KMS-11 (cell line): ENCODE measurements around the gene VWA3B.

Experiments
- H2AFZ ChIP-seq: fragments of 200-600 bp; sonication (generic); 2 replicates; pipeline ENCODE4 v1.6.1; 2016; ENCODE audit warnings: antibody characterized with exemption, mixed run types, low read depth
- H3K27ac ChIP-seq: fragments of 200-600 bp; sonication (generic); 2 replicates; pipeline ENCODE4 v1.6.1; 2016; ENCODE audit warnings: mild to moderate bottlenecking, mixed run types
- H3K27me3 ChIP-seq: fragments of 200-600 bp; sonication (generic); 2 replicates; pipeline ENCODE4 v1.6.1; 2017; ENCODE audit warnings: mild to moderate bottlenecking, low read depth, mixed run types, moderate library complexity; ENCODE audit not compliant: insufficient read depth
- H3K36me3 ChIP-seq: fragments of 200-600 bp; sonication (generic); 2 replicates; pipeline ENCODE4 v1.6.1; 2017; ENCODE audit warnings: mild to moderate bottlenecking, mixed run types; ENCODE audit not compliant: insufficient read depth
- H3K4me1 ChIP-seq: fragments of 200-600 bp; sonication (generic); 2 replicates; pipeline ENCODE4 v1.6.1; 2016; ENCODE audit warnings: mild to moderate bottlenecking, low read depth, mixed run types; ENCODE audit not compliant: poor library complexity, severe bottlenecking
- H3K4me2 ChIP-seq: fragments of 200-600 bp; sonication (generic); 2 replicates; pipeline ENCODE4 v1.7.0; 2016; ENCODE audit warnings: mild to moderate bottlenecking, mixed run types
- H3K4me3 ChIP-seq: fragments of 200-600 bp; sonication (generic); IDR thresholded peaks from 2 replicates; pipeline ENCODE4 v1.6.1; 2017; ENCODE audit warnings: low read depth, low read length, mixed read lengths; ENCODE audit not compliant: insufficient read depth
- H3K79me2 ChIP-seq: fragments of 200-600 bp; sonication (generic); 2 replicates; pipeline ENCODE4 v1.6.1; 2016; ENCODE audit warnings: low read depth, mixed run types; ENCODE audit not compliant: insufficient read depth
- H3K9ac ChIP-seq: fragments of 200-600 bp; sonication (generic); 2 replicates; pipeline ENCODE4 v1.6.1; 2016; ENCODE audit warnings: mild to moderate bottlenecking, mixed run types
- H4K20me1 ChIP-seq: fragments of 200-600 bp; sonication (generic); 2 replicates; pipeline ENCODE4 v1.6.1; 2016; ENCODE audit warnings: mild to moderate bottlenecking, mixed run types; ENCODE audit not compliant: insufficient read depth
- TF ChIP-seq, protein P1 (sequence below): fragments of 200-600 bp; sonication (generic); conservative IDR thresholded peaks from 2 replicates; pipeline ENCODE4 v1.6.1; 2017; ENCODE audit warnings: low read depth, mild to moderate bottlenecking, antibody characterized with exemption, low read length, moderate library complexity, mixed read lengths

Gene VWA3B

DNA sequence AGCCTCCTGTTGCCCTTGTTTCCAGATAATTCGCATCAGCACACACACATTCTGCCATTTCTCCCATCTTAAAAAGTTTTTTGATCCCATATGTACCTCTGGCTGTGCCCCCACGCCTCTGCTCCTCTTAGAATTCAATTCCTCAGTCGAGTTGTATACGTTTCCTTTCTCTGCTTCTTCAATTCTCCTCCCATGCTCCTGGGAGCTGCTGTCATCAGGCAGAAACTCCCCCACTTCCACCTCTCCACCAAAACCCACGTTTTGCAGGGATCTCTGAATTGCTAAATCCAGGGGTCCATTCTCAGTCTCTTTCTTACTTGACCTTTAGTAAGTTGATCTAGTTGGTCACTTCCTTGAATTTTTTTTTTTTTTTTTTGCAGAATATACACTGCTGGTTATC, 98.8 kb downstream of the VWA3B start:
- Histone ChIP-seq H3K4me3 (no peak overlapping the region), H4K20me1 (no peaks in the 10 kb centered on the region), H3K36me3 (no peaks in the 10 kb centered on the region), H3K4me2 (no peak overlapping the region), H2AFZ (no peak overlapping the region), H3K4me1 (no peaks in the 10 kb centered on the region), H3K27me3 (no peaks in the 10 kb centered on the region), H3K9ac (no peak overlapping the region), H3K79me2 (no peaks in the 10 kb centered on the region), H3K27ac (no peak overlapping the region)
- TF ChIP-seq, protein P1, sequence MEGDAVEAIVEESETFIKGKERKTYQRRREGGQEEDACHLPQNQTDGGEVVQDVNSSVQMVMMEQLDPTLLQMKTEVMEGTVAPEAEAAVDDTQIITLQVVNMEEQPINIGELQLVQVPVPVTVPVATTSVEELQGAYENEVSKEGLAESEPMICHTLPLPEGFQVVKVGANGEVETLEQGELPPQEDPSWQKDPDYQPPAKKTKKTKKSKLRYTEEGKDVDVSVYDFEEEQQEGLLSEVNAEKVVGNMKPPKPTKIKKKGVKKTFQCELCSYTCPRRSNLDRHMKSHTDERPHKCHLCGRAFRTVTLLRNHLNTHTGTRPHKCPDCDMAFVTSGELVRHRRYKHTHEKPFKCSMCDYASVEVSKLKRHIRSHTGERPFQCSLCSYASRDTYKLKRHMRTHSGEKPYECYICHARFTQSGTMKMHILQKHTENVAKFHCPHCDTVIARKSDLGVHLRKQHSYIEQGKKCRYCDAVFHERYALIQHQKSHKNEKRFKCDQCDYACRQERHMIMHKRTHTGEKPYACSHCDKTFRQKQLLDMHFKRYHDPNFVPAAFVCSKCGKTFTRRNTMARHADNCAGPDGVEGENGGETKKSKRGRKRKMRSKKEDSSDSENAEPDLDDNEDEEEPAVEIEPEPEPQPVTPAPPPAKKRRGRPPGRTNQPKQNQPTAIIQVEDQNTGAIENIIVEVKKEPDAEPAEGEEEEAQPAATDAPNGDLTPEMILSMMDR: no peak

DNA sequence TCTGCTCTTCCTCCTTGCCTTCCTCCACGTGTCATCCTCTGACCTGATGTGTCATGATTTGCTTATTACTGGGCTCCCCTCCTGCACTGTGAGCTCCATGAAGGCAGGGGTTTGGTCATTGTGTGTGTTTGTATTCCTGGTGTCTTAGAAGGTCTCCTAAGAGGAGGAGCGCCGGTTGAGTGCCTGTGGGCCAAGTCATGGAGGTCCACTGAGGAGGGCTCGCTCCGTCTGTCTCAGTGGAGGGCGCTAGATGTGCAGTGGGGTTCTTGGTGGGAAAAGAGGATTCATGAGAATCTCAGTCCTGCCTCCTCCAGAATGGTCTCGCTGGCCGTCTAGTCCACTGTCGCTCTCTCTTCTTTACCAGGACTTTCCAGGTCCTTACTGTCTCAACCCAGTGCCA, 100.2 kb downstream of the VWA3B start:
- Histone ChIP-seq H3K79me2 (no peaks in the 10 kb centered on the region), H2AFZ (no peak overlapping the region), H3K36me3 (no peaks in the 10 kb centered on the region), H3K4me1 (no peaks in the 10 kb centered on the region), H4K20me1 (no peaks in the 10 kb centered on the region), H3K27ac (no peak overlapping the region), H3K4me2 (no peak overlapping the region), H3K4me3 (no peak overlapping the region), H3K9ac (no peak overlapping the region), H3K27me3 (no peaks in the 10 kb centered on the region)
- TF ChIP-seq, protein P1: no peak

DNA sequence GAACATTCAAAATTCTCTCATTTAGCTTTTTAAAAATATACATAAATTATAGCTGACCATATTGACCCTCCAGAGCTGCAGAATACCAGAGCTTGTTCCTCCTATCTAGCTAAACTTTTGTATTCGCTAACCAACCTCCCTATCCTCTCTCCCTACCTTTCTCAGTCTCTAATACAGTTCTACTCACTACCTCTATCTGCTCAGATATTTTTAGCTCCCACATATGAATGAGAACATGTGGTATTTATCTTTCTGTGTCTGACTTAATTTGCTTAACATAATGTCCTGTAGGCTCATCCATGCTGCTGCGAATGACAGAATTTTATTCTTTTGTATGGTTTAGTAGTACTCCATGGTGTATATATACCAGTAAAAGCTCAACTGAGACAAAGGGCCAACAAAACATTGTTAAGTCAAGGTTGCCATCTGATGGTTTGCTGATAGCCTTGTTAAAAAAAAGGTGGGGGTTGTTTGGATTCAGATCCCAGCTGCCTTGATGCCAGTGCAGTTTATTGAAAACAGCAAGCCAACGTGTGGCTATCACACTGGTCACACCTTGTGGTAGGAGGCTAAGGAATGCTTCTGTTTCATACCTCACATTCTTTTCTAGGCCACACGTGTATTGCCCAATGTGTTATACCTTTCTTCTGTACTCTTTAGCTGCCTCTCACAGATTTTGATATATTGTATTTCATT, 101.5 kb downstream of the VWA3B start:
- no peak overlapping the region for H3K9ac ChIP-seq
- no peak overlapping the region for H3K4me2 ChIP-seq
- no peak overlapping the region for H3K4me3 ChIP-seq
- TF ChIP-seq, protein P1: no peak
- no peaks in the 10 kb centered on the region for H4K20me1 ChIP-seq
- H3K36me3 ChIP-seq: no peaks in the 10 kb centered on the region
- H3K4me1 ChIP-seq: no peaks in the 10 kb centered on the region
- no peaks in the 10 kb centered on the region for H3K27me3 ChIP-seq
- H3K79me2 ChIP-seq: no peaks in the 10 kb centered on the region
- H3K27ac ChIP-seq: no peak overlapping the region
- no peak overlapping the region for H2AFZ ChIP-seq

DNA sequence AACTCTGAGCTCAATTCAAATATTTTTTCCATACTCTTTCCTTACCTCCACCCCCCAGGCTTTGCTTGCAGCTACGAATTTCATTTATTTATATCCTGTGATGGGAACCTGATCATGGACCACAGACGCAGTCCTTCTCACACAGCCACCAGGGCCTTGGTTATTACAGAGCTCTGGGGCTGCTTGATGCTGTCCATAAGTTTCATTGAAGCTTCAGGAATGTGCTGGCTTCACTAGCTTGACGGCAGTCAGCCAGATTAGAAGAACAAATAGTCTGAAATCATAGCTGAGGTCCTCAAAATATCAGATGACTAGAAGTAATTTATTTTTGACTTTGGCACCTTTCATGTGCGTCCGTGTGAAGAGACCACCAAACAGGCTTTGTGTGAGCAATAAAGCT, 104.9 kb downstream of the VWA3B start:
- H3K4me2 ChIP-seq: no peak overlapping the region
- H3K4me1 ChIP-seq: no peaks in the 10 kb centered on the region
- no peaks in the 10 kb centered on the region for H3K27me3 ChIP-seq
- H2AFZ ChIP-seq: no peak overlapping the region
- H3K27ac ChIP-seq: no peak overlapping the region
- TF ChIP-seq, protein P1: no peak
- H3K4me3 ChIP-seq: no peak overlapping the region
- no peaks in the 10 kb centered on the region for H3K36me3 ChIP-seq
- no peak overlapping the region for H3K9ac ChIP-seq
- no peaks in the 10 kb centered on the region for H3K79me2 ChIP-seq
- no peaks in the 10 kb centered on the region for H4K20me1 ChIP-seq
